ENCODE results near the gene MSLN. TPM values are rescaled to one million over a fixed set of nuclear protein-coding genes. Genes with fewer than 3 reads are reported as not detected.

Gene MSLN
- total and polyA plus RNA-seq, 2 of the 13 experiments (the other 11 are each of a cell fraction or from before 2014, with no cell fraction given) = 2.0 to 2.3 TPM

DNA sequence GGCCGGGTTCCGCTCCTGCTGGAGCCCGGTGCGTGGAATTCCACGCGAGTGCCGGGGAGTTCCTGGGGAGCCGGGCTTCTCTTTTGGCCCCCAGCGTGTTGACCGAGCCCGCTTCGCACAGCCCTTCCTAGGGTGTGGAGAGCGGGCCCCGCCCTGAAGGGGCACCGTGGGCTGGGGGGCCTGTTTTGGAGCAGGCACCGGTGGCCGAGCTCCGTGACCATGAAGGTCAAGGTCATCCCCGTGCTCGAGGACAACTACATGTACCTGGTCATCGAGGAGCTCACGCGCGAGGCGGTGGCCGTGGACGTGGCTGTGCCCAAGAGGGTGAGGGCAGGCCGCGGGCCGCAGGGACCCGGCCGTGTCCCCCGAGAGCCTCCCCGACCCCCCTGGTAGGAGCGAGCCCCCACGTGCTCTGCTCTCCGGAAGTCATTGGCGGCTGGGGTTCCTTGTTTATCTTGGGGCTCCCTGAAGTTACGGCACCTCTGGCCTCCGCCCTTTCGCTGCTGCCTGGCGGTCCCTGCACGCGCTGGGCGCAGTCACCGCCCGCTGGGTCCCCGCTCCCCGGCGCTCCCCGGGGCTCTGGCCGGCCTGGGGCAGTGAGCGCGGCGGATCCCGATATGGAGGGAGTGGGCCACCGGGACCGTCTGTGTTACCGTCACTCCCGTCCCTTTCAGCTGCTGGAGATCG is 33.1 kb upstream of the MSLN start (continued):
- peak; percentile 8 for TF ChIP-seq TEAD3 (CRISPR knock-in tag; optimal IDR thresholded peaks at IDR 0.05; ENCODE audit: borderline replicate concordance)
- TF ChIP-seq ATF7-NPFF (CRISPR knock-in tag; IDR thresholded peaks at IDR 0.05; ENCODE audit: low read depth) = peak; percentile 77; the same call in 1 of the 2 replicates
- TF ChIP-seq ZNF230 (CRISPR knock-in tag; IDR thresholded peaks at IDR 0.05) = 0 out of 2 replicates have a peak, but pooled peaks have one; percentile 47
- TF ChIP-seq ZNF350 (CRISPR knock-in tag; IDR thresholded peaks at IDR 0.05; ENCODE audit: borderline replicate concordance, low read depth) = peak; percentile 43
- TF ChIP-seq FOXO1 (CRISPR knock-in tag; IDR thresholded peaks at IDR 0.05) = 0 out of 2 replicates have a peak, but pooled peaks have one; percentile 8
- peak; percentile 75 for TF ChIP-seq AGO1 (IDR thresholded peaks at IDR 0.05; ENCODE audit: low read depth, low read length, poor library complexity, severe bottlenecking)
- 0 out of 2 replicates have a peak, but pooled peaks have one; percentile 15 for TF ChIP-seq DMAP1 (CRISPR knock-in tag; IDR thresholded peaks at IDR 0.05)
- TF ChIP-seq, protein P1, sequence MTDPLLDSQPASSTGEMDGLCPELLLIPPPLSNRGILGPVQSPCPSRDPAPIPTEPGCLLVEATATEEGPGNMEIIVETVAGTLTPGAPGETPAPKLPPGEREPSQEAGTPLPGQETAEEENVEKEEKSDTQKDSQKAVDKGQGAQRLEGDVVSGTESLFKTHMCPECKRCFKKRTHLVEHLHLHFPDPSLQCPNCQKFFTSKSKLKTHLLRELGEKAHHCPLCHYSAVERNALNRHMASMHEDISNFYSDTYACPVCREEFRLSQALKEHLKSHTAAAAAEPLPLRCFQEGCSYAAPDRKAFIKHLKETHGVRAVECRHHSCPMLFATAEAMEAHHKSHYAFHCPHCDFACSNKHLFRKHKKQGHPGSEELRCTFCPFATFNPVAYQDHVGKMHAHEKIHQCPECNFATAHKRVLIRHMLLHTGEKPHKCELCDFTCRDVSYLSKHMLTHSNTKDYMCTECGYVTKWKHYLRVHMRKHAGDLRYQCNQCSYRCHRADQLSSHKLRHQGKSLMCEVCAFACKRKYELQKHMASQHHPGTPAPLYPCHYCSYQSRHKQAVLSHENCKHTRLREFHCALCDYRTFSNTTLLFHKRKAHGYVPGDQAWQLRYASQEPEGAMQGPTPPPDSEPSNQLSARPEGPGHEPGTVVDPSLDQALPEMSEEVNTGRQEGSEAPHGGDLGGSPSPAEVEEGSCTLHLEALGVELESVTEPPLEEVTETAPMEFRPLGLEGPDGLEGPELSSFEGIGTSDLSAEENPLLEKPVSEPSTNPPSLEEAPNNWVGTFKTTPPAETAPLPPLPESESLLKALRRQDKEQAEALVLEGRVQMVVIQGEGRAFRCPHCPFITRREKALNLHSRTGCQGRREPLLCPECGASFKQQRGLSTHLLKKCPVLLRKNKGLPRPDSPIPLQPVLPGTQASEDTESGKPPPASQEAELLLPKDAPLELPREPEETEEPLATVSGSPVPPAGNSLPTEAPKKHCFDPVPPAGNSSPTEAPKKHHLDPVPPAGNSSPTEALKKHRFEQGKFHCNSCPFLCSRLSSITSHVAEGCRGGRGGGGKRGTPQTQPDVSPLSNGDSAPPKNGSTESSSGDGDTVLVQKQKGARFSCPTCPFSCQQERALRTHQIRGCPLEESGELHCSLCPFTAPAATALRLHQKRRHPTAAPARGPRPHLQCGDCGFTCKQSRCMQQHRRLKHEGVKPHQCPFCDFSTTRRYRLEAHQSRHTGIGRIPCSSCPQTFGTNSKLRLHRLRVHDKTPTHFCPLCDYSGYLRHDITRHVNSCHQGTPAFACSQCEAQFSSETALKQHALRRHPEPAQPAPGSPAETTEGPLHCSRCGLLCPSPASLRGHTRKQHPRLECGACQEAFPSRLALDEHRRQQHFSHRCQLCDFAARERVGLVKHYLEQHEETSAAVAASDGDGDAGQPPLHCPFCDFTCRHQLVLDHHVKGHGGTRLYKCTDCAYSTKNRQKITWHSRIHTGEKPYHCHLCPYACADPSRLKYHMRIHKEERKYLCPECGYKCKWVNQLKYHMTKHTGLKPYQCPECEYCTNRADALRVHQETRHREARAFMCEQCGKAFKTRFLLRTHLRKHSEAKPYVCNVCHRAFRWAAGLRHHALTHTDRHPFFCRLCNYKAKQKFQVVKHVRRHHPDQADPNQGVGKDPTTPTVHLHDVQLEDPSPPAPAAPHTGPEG (CRISPR knock-in tag; IDR thresholded peaks at IDR 0.05) = no peak
- TF ChIP-seq ZNF768 (CRISPR knock-in tag; IDR thresholded peaks at IDR 0.05) = peak; percentile 30; the same call in 1 of the 2 replicates

Data from HepG2 (cell line).